Ovary (tissue), 3 donors: ENCODE measurements around the gene CBX1.

Experiments
- EP300 ChIP-seq: sonication (generic); formaldehyde crosslinking; IDR thresholded peaks from one replicate; pipeline ENCODE4 v1.6.1; 2017; ENCODE audit warnings: antibody characterized with exemption
- TF ChIP-seq, protein P1 (sequence below), 3 donors: fragments of 450-650 bp in 2 of 3; fragments of 200-600 bp in 1 of 3; IDR thresholded peaks; one replicate each; pipeline versions ENCODE4 v1.5.1 to v1.8.0; 2016 to 2022; ENCODE audit warnings: antibody characterized with exemption in 3 of 3, mild to moderate bottlenecking in 1 of 3
- donor health status: DM: no; HTN: no; CAD: no.

GRCh38 chr17:48027322-48027981, 73.8 kb downstream of the CBX1 start:
- no peak for TF ChIP-seq EP300
- TF ChIP-seq, protein P1, sequence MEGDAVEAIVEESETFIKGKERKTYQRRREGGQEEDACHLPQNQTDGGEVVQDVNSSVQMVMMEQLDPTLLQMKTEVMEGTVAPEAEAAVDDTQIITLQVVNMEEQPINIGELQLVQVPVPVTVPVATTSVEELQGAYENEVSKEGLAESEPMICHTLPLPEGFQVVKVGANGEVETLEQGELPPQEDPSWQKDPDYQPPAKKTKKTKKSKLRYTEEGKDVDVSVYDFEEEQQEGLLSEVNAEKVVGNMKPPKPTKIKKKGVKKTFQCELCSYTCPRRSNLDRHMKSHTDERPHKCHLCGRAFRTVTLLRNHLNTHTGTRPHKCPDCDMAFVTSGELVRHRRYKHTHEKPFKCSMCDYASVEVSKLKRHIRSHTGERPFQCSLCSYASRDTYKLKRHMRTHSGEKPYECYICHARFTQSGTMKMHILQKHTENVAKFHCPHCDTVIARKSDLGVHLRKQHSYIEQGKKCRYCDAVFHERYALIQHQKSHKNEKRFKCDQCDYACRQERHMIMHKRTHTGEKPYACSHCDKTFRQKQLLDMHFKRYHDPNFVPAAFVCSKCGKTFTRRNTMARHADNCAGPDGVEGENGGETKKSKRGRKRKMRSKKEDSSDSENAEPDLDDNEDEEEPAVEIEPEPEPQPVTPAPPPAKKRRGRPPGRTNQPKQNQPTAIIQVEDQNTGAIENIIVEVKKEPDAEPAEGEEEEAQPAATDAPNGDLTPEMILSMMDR (IDR thresholded peaks at IDR 0.05), result no peak
